KOPT-K1 (cell line): Measurements from ENCODE around the gene C1orf52.
"Not testable (repeated sequence)": the region's sequence is repeated elsewhere in the genome, so short reads cannot be mapped to it uniquely, and the experiment has no call there.

ENCODE experiments used
- H3K27ac ChIP-seq: fragments of 200-600 bp; sonication (generic); 2 replicates; pipeline ENCODE4 v1.5.1; 2016; ENCODE audit warnings: antibody characterized with exemption, mild to moderate bottlenecking, low read depth, low read length; ENCODE audit not compliant: poor library complexity, severe bottlenecking
- H3K36me3 ChIP-seq: fragments of 200-600 bp; sonication (generic); 2 replicates; pipeline ENCODE4 v1.5.1; 2017; ENCODE audit warnings: antibody characterized with exemption, mild to moderate bottlenecking, low read length, moderate library complexity; ENCODE audit not compliant: insufficient read depth
- H3K9me3 ChIP-seq: fragments of 200-600 bp; sonication (generic); 2 replicates; pipeline ENCODE4 v1.5.1; 2017; ENCODE audit warnings: antibody characterized with exemption, low read length, mild to moderate bottlenecking; ENCODE audit not compliant: insufficient read depth, poor library complexity, severe bottlenecking

The C1orf52 gene

GRCh38 chr1:85264150-85264549, 4.7 kb upstream of the C1orf52 start:
- Histone ChIP-seq H3K9me3 (peaks cover 10% of the 10 kb centered on the region), H3K36me3 (peaks cover 55% of the 10 kb centered on the region), H3K27ac (no peak overlapping the region)

GRCh38 chr1:85262985-85263384, 3.5 kb upstream of the C1orf52 start:
- peaks cover 49% of the 10 kb centered on the region for H3K36me3 ChIP-seq
- peaks cover 10% of the 10 kb centered on the region for H3K9me3 ChIP-seq
- no peak overlapping the region for H3K27ac ChIP-seq

GRCh38 chr1:85259912-85260274, 431 bp upstream of the C1orf52 start:
- Histone ChIP-seq H3K27ac (no peak overlapping the region), H3K9me3 (peaks cover 10% of the 10 kb centered on the region), H3K36me3 (peaks cover 50% of the 10 kb centered on the region)

GRCh38 chr1:85258536-85259117, 835 bp downstream of the C1orf52 start:
- H3K36me3 ChIP-seq: peaks cover 52% of the 10 kb centered on the region
- H3K9me3 ChIP-seq: peaks cover 10% of the 10 kb centered on the region
- peak overlapping the region; percentile 69 for H3K27ac ChIP-seq

- peaks cover 14% of the 10 kb centered on the region for H3K9me3 ChIP-seq
- H3K27ac ChIP-seq: not testable (repeated sequence)
- H3K36me3 ChIP-seq: peaks cover 44% of the 10 kb centered on the region
Observed at GRCh38 chr1:85249042-85249441, 10.4 kb downstream of the C1orf52 start.

GRCh38 chr1:85245891-85246290, 13.6 kb downstream of the C1orf52 start:
- peaks cover 14% of the 10 kb centered on the region for H3K9me3 ChIP-seq

GRCh38 chr1:85245456-85245855, 14.0 kb downstream of the C1orf52 start:
- peaks cover 8% of the 10 kb centered on the region for H3K36me3 ChIP-seq
- H3K27ac ChIP-seq: no peak overlapping the region
- H3K9me3 ChIP-seq: peaks cover 14% of the 10 kb centered on the region

More at GRCh38 chr1:85245891-85246290, 13.6 kb downstream of the C1orf52 start:
- no peak overlapping the region for H3K27ac ChIP-seq
- peaks cover 13% of the 10 kb centered on the region for H3K36me3 ChIP-seq

GRCh38 chr1:85244271-85245061, 15.0 kb downstream of the C1orf52 start:
- Histone ChIP-seq H3K9me3 (peaks cover 10% of the 10 kb centered on the region), H3K27ac (no peak overlapping the region), H3K36me3 (no peaks in the 10 kb centered on the region)

GRCh38 chr1:85243372-85243771, 16.1 kb downstream of the C1orf52 start:
- Histone ChIP-seq H3K27ac (no peak overlapping the region), H3K36me3 (no peaks in the 10 kb centered on the region)

GRCh38 chr1:85240643-85241042, 18.8 kb downstream of the C1orf52 start:
- Histone ChIP-seq H3K27ac (no peak overlapping the region), H3K9me3 (no peaks in the 10 kb centered on the region), H3K36me3 (no peaks in the 10 kb centered on the region)

More at GRCh38 chr1:85243372-85243771, 16.1 kb downstream of the C1orf52 start:
- no peaks in the 10 kb centered on the region for H3K9me3 ChIP-seq

GRCh38 chr1:85240174-85240601, 19.3 kb downstream of the C1orf52 start:
- Histone ChIP-seq H3K9me3 (no peaks in the 10 kb centered on the region), H3K36me3 (no peaks in the 10 kb centered on the region), H3K27ac (no peak overlapping the region)

- no peaks in the 10 kb centered on the region for H3K36me3 ChIP-seq
- no peak overlapping the region for H3K27ac ChIP-seq
- no peaks in the 10 kb centered on the region for H3K9me3 ChIP-seq
Observed at GRCh38 chr1:85237613-85238012, 21.8 kb downstream of the C1orf52 start.

GRCh38 chr1:85230305-85230977, 29.0 kb downstream of the C1orf52 start:
- Histone ChIP-seq H3K27ac (no peak overlapping the region), H3K36me3 (no peaks in the 10 kb centered on the region), H3K9me3 (no peaks in the 10 kb centered on the region)

GRCh38 chr1:85229574-85230097, 29.8 kb downstream of the C1orf52 start:
- no peaks in the 10 kb centered on the region for H3K9me3 ChIP-seq
- H3K27ac ChIP-seq: no peak overlapping the region
- H3K36me3 ChIP-seq: no peaks in the 10 kb centered on the region

GRCh38 chr1:85228972-85229371, 30.5 kb downstream of the C1orf52 start:
- Histone ChIP-seq H3K27ac (no peak overlapping the region), H3K36me3 (no peaks in the 10 kb centered on the region), H3K9me3 (no peaks in the 10 kb centered on the region)
